HG03354 (cell line): Measurements from ENCODE around the gene PPP4R3B.

Source experiments
- ATAC-seq: cut with Tn5 transposase; IDR thresholded peaks from one replicate; pipeline ENCODE4 v1.9.1; 2021; ENCODE audit warnings: mild to moderate bottlenecking; ENCODE audit not compliant: unreplicated experiment, poor library complexity, severe bottlenecking

The PPP4R3B gene

DNA sequence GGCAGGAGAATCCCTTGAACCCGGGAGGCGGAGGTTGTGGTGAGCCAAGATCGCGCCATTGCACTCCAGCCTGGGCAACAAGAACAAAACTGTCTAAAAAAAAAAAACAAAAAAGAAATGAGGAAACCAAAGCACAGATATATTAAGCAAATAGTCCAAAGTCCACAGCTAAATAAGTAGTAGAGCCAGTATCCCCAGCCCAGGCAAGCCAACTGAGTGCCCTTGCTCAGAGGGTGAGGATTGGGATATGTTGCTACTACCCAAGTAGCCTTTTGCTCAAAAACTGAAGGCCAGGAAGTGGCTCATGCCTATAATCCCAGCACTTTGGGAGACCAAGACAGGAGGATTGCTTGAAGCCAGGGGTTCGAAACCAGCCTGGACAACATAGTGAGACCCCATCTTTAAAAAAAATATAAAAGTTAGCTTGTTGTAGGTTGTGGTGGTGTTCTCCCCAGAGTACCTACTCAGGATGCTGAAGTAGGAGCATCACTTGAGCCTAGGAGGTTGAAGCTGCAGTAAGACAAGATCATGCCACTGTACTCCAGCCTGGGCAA is 92.5 kb downstream of the PPP4R3B start:
- ATAC-seq = no peak

DNA sequence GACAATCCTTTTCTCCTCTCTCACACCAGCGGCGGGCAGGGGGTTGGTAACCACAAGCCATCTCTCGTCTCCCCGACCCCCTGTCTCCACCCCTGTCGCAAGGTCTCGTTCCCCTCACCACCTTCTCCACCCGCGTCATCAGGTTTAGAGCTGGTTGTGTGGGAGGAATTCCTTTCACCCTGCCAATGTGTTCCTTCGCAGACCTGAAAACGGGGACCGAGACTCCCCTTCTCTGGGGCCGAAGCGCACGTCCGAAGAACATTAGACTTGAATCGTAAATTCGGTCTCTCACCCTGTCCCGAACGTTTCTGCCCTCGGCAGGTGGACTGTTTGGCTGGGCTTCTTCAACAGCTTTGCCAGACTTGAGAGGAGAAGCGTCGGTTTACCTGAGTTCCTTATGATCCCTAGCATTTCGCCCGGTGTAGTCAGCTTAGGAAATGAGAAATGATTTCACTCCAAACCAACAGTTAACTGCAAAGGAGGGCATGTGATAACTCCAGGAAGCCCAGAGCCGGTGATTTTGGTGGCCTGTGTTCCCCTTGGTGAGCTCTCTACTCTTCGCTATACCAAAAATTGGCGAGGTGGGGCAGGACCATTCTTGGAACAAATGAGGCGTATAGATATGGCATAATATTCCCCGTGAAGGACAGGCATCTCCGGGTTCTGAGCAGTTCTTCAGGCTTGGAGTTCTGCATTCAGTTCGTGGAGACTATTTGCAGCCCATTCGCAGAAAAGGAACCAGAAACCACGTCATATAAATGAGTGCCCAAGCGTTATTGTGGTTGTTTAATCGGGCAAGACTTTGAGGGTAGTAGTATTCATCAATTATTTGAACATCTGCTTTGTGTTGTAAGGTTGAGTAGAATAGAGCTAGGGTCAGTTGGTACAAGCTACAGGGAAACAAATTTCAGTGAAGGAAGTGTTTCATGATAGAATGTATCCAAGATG is 97.2 kb downstream of the PPP4R3B start:
- ATAC-seq = peak; percentile 12

DNA sequence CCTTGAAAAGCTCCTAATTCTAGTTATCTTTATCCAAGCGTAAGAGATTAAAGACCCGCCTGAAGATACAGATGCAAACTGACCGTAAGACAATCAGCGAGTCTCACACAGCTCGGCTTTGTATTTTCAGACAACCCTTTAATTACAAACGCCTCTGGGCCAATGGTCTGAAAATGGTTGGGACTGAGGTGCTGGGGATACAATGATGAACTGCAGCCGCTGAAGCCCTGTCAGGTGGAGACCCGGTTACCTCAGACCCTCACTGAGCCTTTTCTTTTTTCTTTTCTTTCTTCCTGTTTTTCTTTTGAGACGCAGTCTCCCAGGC is 98.6 kb downstream of the PPP4R3B start:
- ATAC-seq = peak; percentile 24

DNA sequence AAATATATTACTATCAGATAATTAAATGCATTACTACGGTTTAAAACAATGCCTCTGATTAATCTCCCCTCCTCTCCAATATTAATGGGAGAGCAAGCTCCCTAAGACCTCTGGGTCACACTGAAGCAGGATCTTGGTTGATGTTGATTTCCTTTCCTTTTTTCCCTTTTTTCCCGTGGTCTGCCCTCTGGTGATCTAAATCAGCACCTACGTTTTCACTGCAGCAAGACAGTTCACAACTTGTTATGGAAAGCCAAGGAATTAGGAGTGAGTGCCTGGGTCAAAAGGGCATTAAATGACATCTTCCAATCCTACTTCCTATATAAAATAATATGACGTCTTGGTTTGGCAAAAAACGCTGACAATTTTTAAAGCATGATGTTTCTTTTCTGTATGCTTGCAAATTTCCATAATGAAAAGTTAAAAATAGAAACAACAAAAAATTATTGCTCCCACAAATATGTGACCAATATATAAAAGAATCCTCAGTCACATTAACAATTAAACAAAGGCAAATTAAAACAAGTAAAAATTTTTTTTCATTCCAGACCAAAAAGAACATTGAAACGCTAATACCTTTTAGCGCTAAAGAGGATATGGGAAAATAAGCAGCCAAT is 105.8 kb downstream of the PPP4R3B start:
- ATAC-seq = no peak

DNA sequence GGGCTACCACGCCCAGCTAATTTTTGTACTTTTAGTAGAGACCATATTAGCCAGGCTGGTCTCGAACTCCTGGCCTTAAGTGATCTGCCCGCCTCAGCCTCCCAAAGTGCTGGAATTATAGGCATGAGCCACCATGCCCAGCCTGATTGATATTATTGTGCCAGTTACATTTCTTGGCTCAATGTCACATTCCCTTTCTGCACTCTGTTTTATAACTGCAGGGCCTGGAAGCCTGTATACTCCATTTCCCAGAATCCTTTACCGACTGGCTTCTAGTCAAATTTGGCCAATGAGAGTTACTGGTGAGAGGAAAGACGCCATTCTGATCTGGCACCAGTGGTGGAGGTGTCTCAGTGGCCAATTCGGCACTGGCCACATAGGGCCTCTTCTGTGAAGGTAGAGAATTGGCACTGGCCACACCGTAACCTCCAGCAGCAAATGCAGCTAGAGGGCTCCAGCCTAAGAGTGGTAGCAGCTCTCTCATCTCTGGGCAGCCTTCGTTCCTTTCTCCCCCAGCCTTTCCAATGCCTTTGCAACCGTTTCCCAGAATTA is 114.8 kb downstream of the PPP4R3B start:
- ATAC-seq = no peak

DNA sequence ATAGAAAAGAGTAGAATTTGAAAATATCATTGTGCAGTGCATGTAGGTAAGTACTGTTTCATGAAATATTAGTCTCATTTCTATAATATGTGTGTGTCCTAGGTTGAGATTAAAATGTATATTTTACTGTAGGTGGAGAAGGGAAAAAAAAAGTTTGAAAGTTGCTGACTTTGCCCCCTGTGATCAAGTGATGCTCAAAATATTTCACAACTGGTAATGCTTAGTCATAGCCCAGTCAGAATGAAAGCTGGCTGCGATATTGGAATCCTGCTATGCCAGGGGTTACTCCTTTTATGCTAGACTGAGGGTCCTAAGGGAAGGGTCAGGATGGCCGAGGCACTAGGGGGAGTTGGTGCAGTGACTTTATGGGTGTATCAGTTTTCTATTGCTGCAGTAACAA is 117.4 kb downstream of the PPP4R3B start:
- ATAC-seq = no peak

DNA sequence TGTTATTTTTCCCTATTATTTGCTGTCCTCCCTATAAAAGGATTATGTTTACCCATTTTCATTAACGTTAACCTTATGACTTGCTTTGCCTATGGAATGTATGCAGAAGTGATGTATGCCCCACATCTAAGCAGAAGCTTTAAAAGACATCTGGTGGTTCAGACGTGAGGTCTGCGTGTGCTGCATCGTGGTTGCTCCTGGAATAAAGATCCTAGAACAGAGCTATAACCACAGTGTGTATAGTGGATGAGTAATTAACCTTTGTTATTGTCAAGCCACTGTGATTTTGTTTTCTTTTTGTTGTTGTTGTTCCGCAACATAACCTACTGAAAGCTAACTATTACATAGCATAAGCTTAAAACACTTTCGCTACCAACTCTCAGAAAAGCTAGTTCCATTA is 118.8 kb downstream of the PPP4R3B start:
- ATAC-seq = no peak
